GM06990 (cell line): ENCODE measurements around the gene SGIP1.
"Not testable (repeated sequence)": the region's sequence is repeated elsewhere in the genome, so short reads cannot be mapped to it uniquely, and the experiment has no call there.

Experiments
- DNase-seq: peaks from one replicate; pipeline ENCODE4 v3.0.0-alpha.2; 2011; ENCODE audit not compliant: insufficient read length; ENCODE audit errors: extremely low read depth
- H3K27me3 ChIP-seq: replicated peaks from 2 replicates; pipeline ENCODE4 v1.6.0; 2011; ENCODE audit warnings: low read length; ENCODE audit not compliant: control insufficient read depth, insufficient read depth
- H3K36me3 ChIP-seq: 2 replicates; pipeline ENCODE4 v1.5.1; 2011; ENCODE audit warnings: low read length; ENCODE audit not compliant: control insufficient read depth, insufficient read depth
- H3K4me3 ChIP-seq: replicated peaks from 2 replicates; pipeline ENCODE4 v1.5.1; 2011; ENCODE audit warnings: low read depth, mild to moderate bottlenecking, control low read depth, low read length
- TF ChIP-seq, protein P1 (sequence below): IDR thresholded peaks from 2 replicates; pipeline ENCODE4 v1.5.1; 2011; ENCODE audit warnings: low read length, control low read depth, mild to moderate bottlenecking, inconsistent platforms; ENCODE audit not compliant: insufficient read depth, poor library complexity, severe bottlenecking

Gene SGIP1

DNA sequence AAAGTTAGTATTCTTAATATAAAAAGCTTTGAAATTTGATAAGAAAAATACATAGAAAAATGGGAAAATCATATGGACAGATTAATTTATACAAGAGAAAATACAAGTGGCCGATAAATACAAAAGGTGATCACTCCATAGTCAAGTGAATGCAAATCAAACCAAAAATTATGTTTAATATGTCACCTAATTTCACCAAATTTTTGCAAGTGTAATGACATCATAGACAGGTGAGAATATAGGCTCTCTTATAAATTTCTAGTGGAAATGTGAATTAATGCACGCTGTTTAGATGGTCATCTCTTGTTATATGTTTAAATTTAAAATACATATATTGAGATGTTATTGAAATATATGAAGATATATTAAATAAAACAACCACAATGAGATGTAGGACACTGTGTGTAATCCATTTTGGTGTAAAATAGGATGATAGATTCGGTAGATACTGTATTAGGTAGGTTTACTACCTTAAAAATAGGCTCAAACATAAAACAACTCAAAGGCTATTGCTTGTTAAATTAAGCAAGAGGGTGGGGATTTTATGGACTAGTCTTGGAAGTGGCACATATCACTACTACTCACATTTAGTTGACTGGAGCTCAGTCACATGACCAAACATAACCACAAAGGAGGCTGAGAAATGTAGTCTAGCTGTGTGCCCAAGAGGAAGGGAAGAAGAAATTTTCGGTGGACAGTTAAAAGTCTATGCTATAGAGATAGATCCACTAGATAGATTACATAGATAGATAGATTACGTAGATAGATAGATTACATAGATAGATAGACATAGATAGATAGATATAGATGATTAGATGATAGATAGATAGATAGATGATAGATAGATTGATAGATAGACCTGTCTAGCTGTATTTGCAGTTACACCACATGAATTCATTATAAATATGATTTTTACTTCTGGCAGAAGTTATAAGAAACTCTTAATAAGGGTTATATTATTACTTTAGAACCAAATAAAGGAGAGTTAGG lies 258.0 kb downstream of the SGIP1 start:
- DNase-seq: no peak
- TF ChIP-seq, protein P1, sequence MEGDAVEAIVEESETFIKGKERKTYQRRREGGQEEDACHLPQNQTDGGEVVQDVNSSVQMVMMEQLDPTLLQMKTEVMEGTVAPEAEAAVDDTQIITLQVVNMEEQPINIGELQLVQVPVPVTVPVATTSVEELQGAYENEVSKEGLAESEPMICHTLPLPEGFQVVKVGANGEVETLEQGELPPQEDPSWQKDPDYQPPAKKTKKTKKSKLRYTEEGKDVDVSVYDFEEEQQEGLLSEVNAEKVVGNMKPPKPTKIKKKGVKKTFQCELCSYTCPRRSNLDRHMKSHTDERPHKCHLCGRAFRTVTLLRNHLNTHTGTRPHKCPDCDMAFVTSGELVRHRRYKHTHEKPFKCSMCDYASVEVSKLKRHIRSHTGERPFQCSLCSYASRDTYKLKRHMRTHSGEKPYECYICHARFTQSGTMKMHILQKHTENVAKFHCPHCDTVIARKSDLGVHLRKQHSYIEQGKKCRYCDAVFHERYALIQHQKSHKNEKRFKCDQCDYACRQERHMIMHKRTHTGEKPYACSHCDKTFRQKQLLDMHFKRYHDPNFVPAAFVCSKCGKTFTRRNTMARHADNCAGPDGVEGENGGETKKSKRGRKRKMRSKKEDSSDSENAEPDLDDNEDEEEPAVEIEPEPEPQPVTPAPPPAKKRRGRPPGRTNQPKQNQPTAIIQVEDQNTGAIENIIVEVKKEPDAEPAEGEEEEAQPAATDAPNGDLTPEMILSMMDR: no peak
- H3K4me3 ChIP-seq: no peak overlapping the region
- no peaks in the 10 kb centered on the region for H3K36me3 ChIP-seq
- no peaks in the 10 kb centered on the region for H3K27me3 ChIP-seq

DNA sequence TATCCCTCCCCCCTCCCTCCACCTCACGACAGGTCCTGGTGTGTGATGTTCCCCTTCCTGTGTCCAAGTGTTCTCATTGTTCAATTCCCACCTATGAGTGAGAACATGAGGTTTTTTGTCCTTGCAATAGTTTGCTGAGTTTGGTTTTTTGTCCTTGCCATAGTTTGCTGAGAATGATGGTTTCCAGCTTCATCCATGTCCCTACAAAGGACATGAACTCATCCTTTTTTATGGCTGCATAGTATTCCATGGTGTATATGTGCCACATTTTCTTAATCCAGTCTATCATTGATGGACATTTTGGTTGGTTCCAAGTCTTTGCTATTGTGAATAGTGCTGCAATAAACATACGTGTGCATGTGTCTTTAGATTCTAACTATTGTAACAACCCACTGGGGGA lies 261.9 kb downstream of the SGIP1 start:
- H3K36me3 ChIP-seq, H3K4me3 ChIP-seq, H3K27me3 ChIP-seq, DNase-seq: not testable (repeated sequence)
